NCI-H446 treated with DMSO at 0.1 percent for 48 hours (cell line): Measurements from ENCODE around the gene LPAR1.

Experiments
- DNase-seq: peaks from one replicate; lab custom pipeline; 2025; lab: John Stamatoyannopoulos, UW

The LPAR1 gene

GRCh38 chr9:111037356-111037707, 938 bp downstream of the LPAR1 start:
- DNase-seq: no peak

GRCh38 chr9:111036946-111037345, 1.3 kb downstream of the LPAR1 start:
- DNase-seq: no peak

GRCh38 chr9:111036429-111036789, 1.9 kb downstream of the LPAR1 start:
- DNase-seq: no peak

GRCh38 chr9:111035543-111036428, 2.5 kb downstream of the LPAR1 start:
- DNase-seq: no peak

GRCh38 chr9:111034898-111035539, 3.3 kb downstream of the LPAR1 start:
- DNase-seq: no peak

GRCh38 chr9:111034170-111034897, 3.9 kb downstream of the LPAR1 start:
- DNase-seq: no peak

GRCh38 chr9:111030492-111030891, 7.8 kb downstream of the LPAR1 start:
- no peak for DNase-seq

GRCh38 chr9:111029260-111029659, 9.0 kb downstream of the LPAR1 start:
- DNase-seq: no peak

- DNase-seq: no peak
These were observed 10.5 kb downstream of the LPAR1 start for GRCh38 chr9:111027798-111028197.

- no peak for DNase-seq
These were observed 15.1 kb downstream of the LPAR1 start for GRCh38 chr9:111023128-111023527.

GRCh38 chr9:111020594-111020993, 17.7 kb downstream of the LPAR1 start:
- DNase-seq: no peak

GRCh38 chr9:111016426-111017045, 21.7 kb downstream of the LPAR1 start:
- no peak for DNase-seq

- DNase-seq: no peak
These were observed 22.3 kb downstream of the LPAR1 start for GRCh38 chr9:111016016-111016415.

- no peak for DNase-seq
These were observed 24.6 kb downstream of the LPAR1 start for GRCh38 chr9:111013707-111014106.

GRCh38 chr9:111013250-111013649, 25.0 kb downstream of the LPAR1 start:
- DNase-seq: no peak

GRCh38 chr9:111008158-111009075, 29.9 kb downstream of the LPAR1 start:
- DNase-seq: no peak

- no peak for DNase-seq
These were observed 32.4 kb downstream of the LPAR1 start for GRCh38 chr9:111005746-111006470.

- no peak for DNase-seq
These were observed 33.3 kb downstream of the LPAR1 start for GRCh38 chr9:111004936-111005335.

GRCh38 chr9:111003182-111003581, 35.1 kb downstream of the LPAR1 start:
- no peak for DNase-seq

- DNase-seq: no peak
These were observed 36.7 kb downstream of the LPAR1 start for GRCh38 chr9:111001526-111001925.

- DNase-seq: no peak
These were observed 38.1 kb downstream of the LPAR1 start for GRCh38 chr9:111000202-111000601.
